GM12865 (cell line): ENCODE results near the gene MCAT.

Experiments used
- DNase-seq: peaks from one replicate; pipeline ENCODE4 v3.0.0; 2010; ENCODE audit warnings: low read depth
- H3K4me3 ChIP-seq: 2 replicates; pipeline ENCODE4 v1.5.1; 2011; ENCODE audit warnings: mild to moderate bottlenecking, low read depth, low read length, control low read depth
- TF ChIP-seq, protein P1 (sequence below): IDR thresholded peaks from 2 replicates; pipeline ENCODE4 v1.5.1; 2011; ENCODE audit warnings: low read length, control low read depth, low read depth, inconsistent platforms; ENCODE audit not compliant: insufficient read depth; ENCODE audit errors: missing control alignments

MCAT gene

DNA sequence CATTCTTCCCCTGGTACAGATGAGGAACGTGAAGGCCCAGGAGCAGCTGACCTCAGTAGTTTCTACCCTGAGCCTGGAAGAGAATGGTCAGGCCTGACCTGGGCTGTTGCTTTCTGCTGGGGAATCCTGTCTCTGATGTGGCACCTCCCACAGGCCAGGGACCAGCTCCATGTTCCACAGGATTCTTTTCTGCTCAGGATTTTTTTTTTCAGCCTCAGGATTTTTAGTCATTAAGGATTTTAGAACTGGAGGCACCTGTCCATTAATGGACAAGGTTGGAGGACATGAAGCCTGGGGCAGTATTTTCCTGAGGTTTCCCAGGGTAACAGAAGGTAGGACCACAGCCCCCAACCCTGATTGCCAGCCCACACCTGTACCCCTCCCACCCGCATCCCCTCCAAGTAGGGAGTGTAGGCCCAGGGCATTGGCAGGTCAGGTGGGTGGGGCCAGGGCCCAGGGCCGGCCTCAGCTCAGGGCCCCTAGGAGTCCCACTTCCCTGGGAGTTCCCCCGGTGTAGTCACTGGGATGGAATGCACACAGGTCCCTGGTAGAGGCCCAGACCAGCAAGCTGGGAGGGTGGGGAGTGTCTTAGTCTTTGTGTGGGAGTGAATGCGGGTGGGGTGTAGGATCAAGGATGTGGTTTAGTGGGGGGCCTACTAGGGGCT, 16.6 kb downstream of the MCAT start:
- TF ChIP-seq, protein P1, sequence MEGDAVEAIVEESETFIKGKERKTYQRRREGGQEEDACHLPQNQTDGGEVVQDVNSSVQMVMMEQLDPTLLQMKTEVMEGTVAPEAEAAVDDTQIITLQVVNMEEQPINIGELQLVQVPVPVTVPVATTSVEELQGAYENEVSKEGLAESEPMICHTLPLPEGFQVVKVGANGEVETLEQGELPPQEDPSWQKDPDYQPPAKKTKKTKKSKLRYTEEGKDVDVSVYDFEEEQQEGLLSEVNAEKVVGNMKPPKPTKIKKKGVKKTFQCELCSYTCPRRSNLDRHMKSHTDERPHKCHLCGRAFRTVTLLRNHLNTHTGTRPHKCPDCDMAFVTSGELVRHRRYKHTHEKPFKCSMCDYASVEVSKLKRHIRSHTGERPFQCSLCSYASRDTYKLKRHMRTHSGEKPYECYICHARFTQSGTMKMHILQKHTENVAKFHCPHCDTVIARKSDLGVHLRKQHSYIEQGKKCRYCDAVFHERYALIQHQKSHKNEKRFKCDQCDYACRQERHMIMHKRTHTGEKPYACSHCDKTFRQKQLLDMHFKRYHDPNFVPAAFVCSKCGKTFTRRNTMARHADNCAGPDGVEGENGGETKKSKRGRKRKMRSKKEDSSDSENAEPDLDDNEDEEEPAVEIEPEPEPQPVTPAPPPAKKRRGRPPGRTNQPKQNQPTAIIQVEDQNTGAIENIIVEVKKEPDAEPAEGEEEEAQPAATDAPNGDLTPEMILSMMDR = no peak
- no peak for DNase-seq
- no peak overlapping the region for H3K4me3 ChIP-seq

DNA sequence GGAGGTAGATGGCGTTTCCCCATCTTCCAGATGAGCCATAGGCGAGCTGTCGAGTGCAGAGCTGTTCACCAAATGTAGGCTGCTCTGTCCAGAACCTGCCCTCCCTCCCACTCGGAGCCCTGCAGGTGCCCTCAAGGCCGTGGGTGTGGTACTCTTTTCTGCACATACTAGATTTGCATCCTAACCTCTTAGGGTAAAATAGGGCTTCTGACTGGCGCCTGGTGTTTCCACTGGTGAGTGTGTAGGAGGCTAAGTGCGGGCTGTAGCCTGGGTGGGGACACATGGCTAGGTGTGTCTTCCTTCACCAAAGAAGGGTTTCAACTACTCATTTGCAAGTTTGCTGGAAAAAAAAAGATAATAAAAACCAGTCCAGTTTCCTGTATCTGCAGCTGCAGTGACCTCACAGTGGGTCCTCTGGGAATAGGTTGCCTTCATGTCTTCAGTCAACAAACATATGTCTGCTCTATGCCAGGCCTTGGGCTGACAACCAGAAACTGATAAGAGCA, 24.2 kb downstream of the MCAT start:
- DNase-seq = peak; percentile 85
- TF ChIP-seq, protein P1 = no peak
- peak overlapping the region; percentile 5; the same call in 1 of the 2 replicates for H3K4me3 ChIP-seq

DNA sequence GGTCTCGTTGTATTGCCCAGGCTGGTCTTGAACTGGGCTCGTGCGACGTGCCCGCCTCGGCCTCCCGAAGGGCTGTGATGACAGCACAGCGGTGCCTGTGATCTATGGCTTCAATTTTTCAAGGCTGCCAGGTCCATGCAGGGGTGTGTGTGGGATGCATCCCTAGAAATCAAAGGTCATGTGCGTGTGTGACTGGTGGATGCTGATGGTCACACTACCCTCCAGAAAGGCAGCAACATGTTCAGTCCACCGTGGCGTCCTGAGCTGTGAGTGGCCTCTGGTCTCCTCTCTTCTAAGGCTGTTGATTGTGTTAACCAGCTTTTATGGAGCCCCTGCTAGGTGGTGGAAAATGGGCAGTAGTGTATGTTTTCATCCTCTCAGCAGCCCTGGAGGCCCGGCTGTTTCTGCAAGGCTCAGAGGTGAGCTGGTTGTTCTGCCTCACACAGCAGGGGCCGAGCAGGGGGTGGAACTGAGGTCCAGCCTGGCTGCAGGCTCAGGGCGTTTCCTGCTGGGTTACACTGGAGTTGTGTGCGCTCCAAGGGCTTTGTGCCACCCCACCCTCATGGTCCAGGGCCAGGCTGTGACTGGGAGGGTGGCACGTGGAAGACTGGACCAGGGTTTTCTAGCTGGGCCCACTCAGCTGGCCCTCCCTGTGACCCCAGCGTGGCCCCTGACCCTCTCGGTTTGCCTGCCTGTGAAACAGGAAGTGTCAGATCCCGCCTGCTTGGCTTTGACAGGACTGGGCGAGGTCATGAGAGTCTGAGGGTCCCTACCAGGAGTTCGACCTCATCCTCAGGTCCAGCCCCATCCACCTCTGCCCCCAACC, 25.0 kb downstream of the MCAT start:
- TF ChIP-seq, protein P1 = no peak
- no peak overlapping the region; the same call in 1 of the 2 replicates for H3K4me3 ChIP-seq
- DNase-seq = no peak

DNA sequence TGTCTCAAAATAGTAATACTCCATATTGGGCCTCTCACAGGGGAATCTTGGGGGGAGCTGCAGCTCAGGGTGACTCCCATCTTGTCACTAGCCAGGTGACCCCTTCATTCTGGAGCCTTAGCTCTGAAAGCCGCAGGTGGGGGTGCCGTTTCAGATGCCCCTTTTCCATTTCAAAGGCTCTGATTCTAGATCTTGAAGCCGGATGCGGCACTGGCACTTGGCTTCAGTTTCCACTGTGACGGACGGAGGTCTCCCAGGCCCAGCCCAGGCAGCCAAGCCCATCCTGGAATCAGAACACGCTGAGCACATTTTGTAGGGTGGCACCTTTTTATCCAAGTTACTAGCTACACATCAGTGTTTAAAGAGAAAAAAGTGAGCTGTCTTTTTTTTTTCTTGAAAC, 26.3 kb downstream of the MCAT start:
- no peak overlapping the region for H3K4me3 ChIP-seq
- DNase-seq = no peak
- TF ChIP-seq, protein P1 = no peak

DNA sequence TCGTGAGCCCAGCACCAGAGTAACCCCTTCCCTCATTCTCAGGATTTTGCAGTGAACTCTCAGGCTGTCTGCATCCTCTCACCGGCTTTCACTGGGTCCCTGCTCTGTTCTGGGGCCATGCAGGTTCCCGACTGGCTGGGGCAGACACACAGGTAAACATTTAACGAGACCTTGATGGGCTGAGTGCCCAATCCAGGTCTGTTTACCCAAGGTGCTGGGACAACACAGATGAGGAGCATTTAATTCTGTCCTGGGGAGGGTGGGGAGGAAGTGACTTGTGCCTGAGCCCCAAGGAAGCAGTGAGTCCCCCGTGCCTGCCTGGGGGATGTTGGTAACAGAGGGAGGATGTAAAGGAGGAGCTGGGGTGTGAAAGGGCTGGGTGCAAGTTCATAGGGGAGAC, 28.2 kb downstream of the MCAT start:
- no peak overlapping the region for H3K4me3 ChIP-seq
- no peak for DNase-seq
- TF ChIP-seq, protein P1 = no peak

DNA sequence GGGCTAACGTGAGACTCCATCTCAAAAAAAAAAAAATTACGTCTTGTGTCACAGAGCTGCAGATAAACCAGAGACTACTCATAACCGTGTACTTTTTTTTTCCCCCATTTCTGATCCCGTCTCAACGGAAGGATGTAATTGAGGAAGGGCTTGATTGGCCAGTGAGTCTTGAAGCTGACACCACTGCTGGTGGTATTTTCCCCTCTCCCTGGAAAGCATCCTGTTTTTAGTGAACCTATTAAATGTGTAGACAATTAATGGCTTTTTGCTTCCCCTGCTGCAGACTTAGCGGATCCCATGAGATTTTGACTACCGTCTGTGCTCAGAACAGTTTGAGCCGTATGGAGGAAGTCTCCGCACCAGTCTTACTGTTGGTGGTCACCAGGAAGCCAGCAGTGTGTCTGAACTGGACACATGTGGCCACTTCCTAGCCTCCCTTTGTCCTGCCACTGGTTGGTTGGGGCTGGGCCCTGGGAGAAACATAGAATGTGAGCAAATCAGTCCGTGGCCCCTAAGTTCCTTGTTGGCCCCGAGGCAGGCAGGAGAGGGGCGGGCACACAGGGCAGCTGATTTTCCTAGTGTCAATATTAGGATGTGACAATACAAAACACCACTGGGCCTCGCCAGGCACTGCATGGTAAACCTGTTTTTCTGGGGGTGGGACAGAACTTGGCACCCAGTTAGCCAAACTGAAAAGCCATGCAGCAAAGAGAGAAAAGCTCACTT, 29.5 kb downstream of the MCAT start:
- DNase-seq = no peak
- H3K4me3 ChIP-seq = no peak overlapping the region
- TF ChIP-seq, protein P1 = no peak
